ENCODE data around the gene EVI5L.

EVI5L gene

GRCh38 chr19:7911508-7912143, 81.6 kb downstream of the EVI5L start:
- DNase-seq, result no peak

- no peak for DNase-seq
These were observed 82.2 kb downstream of the EVI5L start for GRCh38 chr19:7912144-7912696.

GRCh38 chr19:7912697-7913564, 82.9 kb downstream of the EVI5L start:
- no peak for DNase-seq

GRCh38 chr19:7913652-7914051, 83.6 kb downstream of the EVI5L start:
- no peak for DNase-seq

- no peak for DNase-seq
These were observed 84.1 kb downstream of the EVI5L start for GRCh38 chr19:7914099-7914498.

Data from hypothalamus (tissue), 51 donors.